Mononuclear cell (primary cell): ENCODE measurements around the gene DDA1. TPM values are rescaled to one million over a fixed set of nuclear protein-coding genes. Genes with fewer than 3 reads are reported as not detected.

Experiments used
- H3K27me3 ChIP-seq: 2 replicates; pipeline ENCODE4 v1.6.0; 2011; ENCODE audit warnings: low read length, control low read depth; ENCODE audit not compliant: insufficient read depth
- H3K4me1 ChIP-seq: 2 replicates; pipeline ENCODE4 v1.5.1; 2011; ENCODE audit warnings: mild to moderate bottlenecking, low read length, control low read depth; ENCODE audit not compliant: insufficient read depth
- H3K4me3 ChIP-seq: 2 replicates; pipeline ENCODE4 v1.5.1; 2011; ENCODE audit warnings: mild to moderate bottlenecking, low read length, moderate library complexity
- H3K9me3 ChIP-seq: 2 replicates; pipeline ENCODE4 v1.5.1; 2011; ENCODE audit warnings: low read depth, mild to moderate bottlenecking, control low read depth, low read length
- total RNA-seq: library from RNA; depleted of rRNA; stranded (reverse); fragments of >200 nt; gene quantifications from one replicate; pipeline ENCODE4 v1.2.3, GENCODE V29; 2012

Gene DDA1
- total RNA-seq, 1 donor, result 13.7 TPM

GRCh38 chr19:17314007-17314593 lies 4.7 kb downstream of the DDA1 start:
- no peaks in the 10 kb centered on the region for H3K9me3 ChIP-seq
- H3K27me3 ChIP-seq, result no peaks in the 10 kb centered on the region
- H3K4me1 ChIP-seq, result peaks cover 23% of the 10 kb centered on the region
- H3K4me3 ChIP-seq, result no peak overlapping the region

- no peaks in the 10 kb centered on the region for H3K27me3 ChIP-seq
- no peaks in the 10 kb centered on the region for H3K9me3 ChIP-seq
- no peak overlapping the region for H3K4me3 ChIP-seq
- peaks cover 8% of the 10 kb centered on the region for H3K4me1 ChIP-seq
Observed at GRCh38 chr19:17318966-17319365, 9.6 kb downstream of the DDA1 start.

GRCh38 chr19:17319473-17320238 lies 10.3 kb downstream of the DDA1 start:
- Histone ChIP-seq H3K9me3 (no peaks in the 10 kb centered on the region), H3K4me3 (no peak overlapping the region), H3K27me3 (no peaks in the 10 kb centered on the region), H3K4me1 (peaks cover 8% of the 10 kb centered on the region)

GRCh38 chr19:17320435-17320834 lies 11.1 kb downstream of the DDA1 start:
- H3K4me1 ChIP-seq, result peaks cover 8% of the 10 kb centered on the region

GRCh38 chr19:17321655-17322489 lies 12.5 kb downstream of the DDA1 start:
- Histone ChIP-seq H3K4me3 (no peak overlapping the region), H3K4me1 (peaks cover 7% of the 10 kb centered on the region), H3K9me3 (no peaks in the 10 kb centered on the region), H3K27me3 (no peaks in the 10 kb centered on the region)

More at GRCh38 chr19:17320435-17320834, 11.1 kb downstream of the DDA1 start:
- Histone ChIP-seq H3K27me3 (no peaks in the 10 kb centered on the region), H3K9me3 (no peaks in the 10 kb centered on the region), H3K4me3 (no peak overlapping the region)

- Histone ChIP-seq H3K4me1 (no peaks in the 10 kb centered on the region), H3K27me3 (no peaks in the 10 kb centered on the region), H3K4me3 (no peak overlapping the region), H3K9me3 (no peaks in the 10 kb centered on the region)
Observed at GRCh38 chr19:17322854-17323253, 13.5 kb downstream of the DDA1 start.

- Histone ChIP-seq H3K9me3 (no peaks in the 10 kb centered on the region), H3K27me3 (no peaks in the 10 kb centered on the region), H3K4me1 (no peaks in the 10 kb centered on the region), H3K4me3 (no peak overlapping the region)
Observed at GRCh38 chr19:17323300-17323963, 14.1 kb downstream of the DDA1 start.

GRCh38 chr19:17323964-17324332 lies 14.6 kb downstream of the DDA1 start:
- Histone ChIP-seq H3K9me3 (no peaks in the 10 kb centered on the region), H3K4me1 (peaks cover 3% of the 10 kb centered on the region), H3K4me3 (no peak overlapping the region), H3K27me3 (no peaks in the 10 kb centered on the region)

GRCh38 chr19:17324357-17325114 lies 15.2 kb downstream of the DDA1 start:
- Histone ChIP-seq H3K4me1 (peaks cover 9% of the 10 kb centered on the region), H3K27me3 (peaks cover 5% of the 10 kb centered on the region), H3K9me3 (no peaks in the 10 kb centered on the region), H3K4me3 (no peak overlapping the region)

- Histone ChIP-seq H3K27me3 (peaks cover 11% of the 10 kb centered on the region), H3K4me3 (no peak overlapping the region), H3K4me1 (peaks cover 11% of the 10 kb centered on the region), H3K9me3 (no peaks in the 10 kb centered on the region)
Observed at GRCh38 chr19:17325133-17325532, 15.8 kb downstream of the DDA1 start.

- Histone ChIP-seq H3K27me3 (peaks cover 14% of the 10 kb centered on the region), H3K4me1 (peaks cover 11% of the 10 kb centered on the region), H3K4me3 (no peak overlapping the region), H3K9me3 (no peaks in the 10 kb centered on the region)
Observed at GRCh38 chr19:17325881-17326594, 16.7 kb downstream of the DDA1 start.

- no peaks in the 10 kb centered on the region for H3K9me3 ChIP-seq
- H3K4me1 ChIP-seq, result peaks cover 11% of the 10 kb centered on the region
- no peak overlapping the region for H3K4me3 ChIP-seq
- peaks cover 14% of the 10 kb centered on the region for H3K27me3 ChIP-seq
Observed at GRCh38 chr19:17326595-17326966, 17.2 kb downstream of the DDA1 start.

GRCh38 chr19:17327068-17327653 lies 17.8 kb downstream of the DDA1 start:
- H3K9me3 ChIP-seq, result no peaks in the 10 kb centered on the region
- H3K4me1 ChIP-seq, result peaks cover 11% of the 10 kb centered on the region

More at GRCh38 chr19:17327068-17327653, 17.8 kb downstream of the DDA1 start:
- Histone ChIP-seq H3K27me3 (peaks cover 14% of the 10 kb centered on the region), H3K4me3 (no peak overlapping the region)
